GM12878 (cell line): ENCODE data around the gene MORC3. TPM values are rescaled to one million over a fixed set of nuclear protein-coding genes. Genes with fewer than 3 reads are reported as not detected.

Source experiments
- ATAC-seq: fragments of 200-7000 bp; cut with Tn5 transposase; 3 replicates; pipeline ENCODE4 v1.9.1; 2020; ENCODE audit warnings: mild to moderate bottlenecking, moderate library complexity
- BruUV-seq: library from RNA; stranded (reverse); fragments of 400-500 nt; replicated peaks from 2 replicates; lab custom pipeline; 2021; lab: Mats Ljungman, UMichigan
- CTCF ChIA-PET: fragments of 300-600 bp; sonication (Branson Sonifier 250); formaldehyde crosslinking; extraction: SDS; loops from one replicate; lab custom pipeline; 2021; ENCODE audit warnings: inconsistent platforms; lab: Yijun Ruan, JAX
- POLR2A ChIA-PET: fragments of 350-600 bp; formaldehyde crosslinking; extraction: SDS; loops from one replicate; lab custom pipeline; 2021; ENCODE audit warnings: inconsistent platforms; lab: Charles Lee
- RAD21 ChIA-PET: fragments of 300-600 bp; sonication (Branson Sonifier 250); formaldehyde crosslinking; loops from one replicate; lab custom pipeline; 2023; ENCODE audit warnings: antibody characterized with exemption; ENCODE audit not compliant: unreplicated experiment; lab: Charles Lee
- SMC1A ChIA-PET: fragments of 300-600 bp; sonication (Branson Sonifier 250); formaldehyde crosslinking; loops from one replicate; lab custom pipeline; 2023; ENCODE audit not compliant: unreplicated experiment, uncharacterized antibody; lab: Charles Lee
- DNase-seq: peaks from one replicate; pipeline ENCODE4 v3.0.0-alpha.2; 2011; ENCODE audit warnings: low read depth, low spot score
- FAIRE-seq: peaks from 3 replicates; lab custom pipeline; 2011; peaks lifted over from hg19 to GRCh38; lab: Jason Lieb, UNC
- H2AFZ ChIP-seq: 2 replicates; pipeline ENCODE4 v1.6.0; 2011; ENCODE audit warnings: low read depth, low read length, control low read depth; ENCODE audit not compliant: control insufficient read depth
- H3K27ac ChIP-seq: 2 replicates; pipeline ENCODE4 v1.5.1; 2011; ENCODE audit warnings: control low read depth; ENCODE audit not compliant: control insufficient read depth, insufficient read depth
- H3K27me3 ChIP-seq, 2 experiments: replicated peaks in 1 of 2; 2 replicates each; pipeline versions ENCODE4 v1.6.0 to v1.6.1; 2011; ENCODE audit warnings: low read length in 1 of 2; ENCODE audit not compliant: control insufficient read depth in 2 of 2, insufficient read depth in 2 of 2
- H3K36me3 ChIP-seq, 2 experiments: 2 replicates each; pipeline ENCODE4 v1.5.1; 2011; ENCODE audit warnings: low read length in 1 of 2; ENCODE audit not compliant: control insufficient read depth in 2 of 2, insufficient read depth in 2 of 2
- H3K4me1 ChIP-seq: 2 replicates; pipeline ENCODE4 v1.6.1; 2011; ENCODE audit warnings: mild to moderate bottlenecking, low read length, moderate library complexity, mixed read lengths; ENCODE audit not compliant: control insufficient read depth, insufficient read depth
- H3K4me2 ChIP-seq: 2 replicates; pipeline ENCODE4 v1.6.0; 2011; ENCODE audit warnings: control low read depth; ENCODE audit not compliant: control insufficient read depth, insufficient read depth
- H3K4me3 ChIP-seq: fragments of 200-600 bp; sonication (generic); 2 replicates; pipeline ENCODE4 v1.5.1; 2016
- H3K79me2 ChIP-seq: 2 replicates; pipeline ENCODE4 v1.6.0; 2011; ENCODE audit warnings: low read length; ENCODE audit not compliant: control insufficient read depth, insufficient read depth
- H3K9ac ChIP-seq: 2 replicates; pipeline ENCODE4 v1.8.0; 2011; ENCODE audit warnings: low read length, control low read depth, mixed read lengths; ENCODE audit not compliant: control insufficient read depth, insufficient read depth
- H3K9me3 ChIP-seq: replicated peaks from 3 replicates; pipeline ENCODE4 v1.5.1; 2011; ENCODE audit warnings: mild to moderate bottlenecking, low read length; ENCODE audit not compliant: control insufficient read depth, insufficient read depth
- H4K20me1 ChIP-seq: 2 replicates; pipeline ENCODE4 v1.6.0; 2011; ENCODE audit not compliant: control insufficient read depth, insufficient read depth
- BCL11A ChIP-seq: IDR thresholded peaks from 2 replicates; pipeline ENCODE4 v1.6.1; 2011; ENCODE audit warnings: low read depth, low read length
- CBFB ChIP-seq: IDR thresholded peaks from 2 replicates; pipeline ENCODE4 v1.6.1; 2016; ENCODE audit warnings: antibody characterized with exemption, low read depth
- DPF2 ChIP-seq: fragments of 450-650 bp; IDR thresholded peaks from 2 replicates; pipeline ENCODE4 v1.6.1; 2017; ENCODE audit warnings: mild to moderate bottlenecking
- HCFC1 ChIP-seq: fragments of 150-350 bp; IDR thresholded peaks from 2 replicates; pipeline ENCODE4 v1.6.1; 2014; ENCODE audit warnings: low read length
- IRF3 ChIP-seq: fragments of 450-650 bp; IDR thresholded peaks from 2 replicates; pipeline ENCODE4 v1.6.1; 2014; ENCODE audit warnings: mild to moderate bottlenecking
- KLF5 ChIP-seq: fragments of 450-650 bp; IDR thresholded peaks from 2 replicates; pipeline ENCODE4 v1.6.1; 2014; ENCODE audit warnings: mild to moderate bottlenecking; ENCODE audit not compliant: partially characterized antibody
- MYC ChIP-seq: IDR thresholded peaks from 2 replicates; pipeline ENCODE4 v1.6.1; 2011; ENCODE audit warnings: mild to moderate bottlenecking, low read length, moderate library complexity, inconsistent platforms; ENCODE audit not compliant: insufficient read depth, insufficient replicate concordance, insufficient read length, severe bottlenecking
- PAX5 ChIP-seq: IDR thresholded peaks from 2 replicates; pipeline ENCODE4 v1.6.1; 2011; ENCODE audit warnings: low read depth, low read length, borderline replicate concordance
- RCOR1 ChIP-seq: conservative IDR thresholded peaks from 2 replicates; pipeline ENCODE4 v1.6.1; 2012; ENCODE audit warnings: low read depth, low read length, improper control_type of control experiment
- SMAD5 ChIP-seq: IDR thresholded peaks from 2 replicates; pipeline ENCODE4 v1.6.1; 2016; ENCODE audit warnings: antibody characterized with exemption, low read depth
- SMARCA5 ChIP-seq: fragments of 450-650 bp; IDR thresholded peaks from 2 replicates; pipeline ENCODE4 v1.6.1; 2017; ENCODE audit warnings: mild to moderate bottlenecking
- TARDBP ChIP-seq: IDR thresholded peaks from 2 replicates; pipeline ENCODE4 v1.6.1; 2016; ENCODE audit warnings: borderline replicate concordance
- WRNIP1 ChIP-seq: IDR thresholded peaks from 2 replicates; pipeline ENCODE4 v1.6.1; 2011; ENCODE audit warnings: low read depth, low read length, improper control_type of control experiment, borderline replicate concordance
- WGBS: methylation state at CpG from one replicate; pipeline ENCODE4 v1.1.6; 2016; ENCODE audit warnings: low lambda C conversion rate; ENCODE audit not compliant: insufficient replicate concordance, insufficient coverage; ENCODE audit errors: missing lambda C conversion rate; 5-methylcytosine and 5-hydroxymethylcytosine counted together
- in situ Hi-C: fragments of 300-500 bp; cut with MboI; formaldehyde crosslinking; loops from 9 replicates; pipeline ENCODE4 v1.14.3; 2018; ENCODE audit warnings: mixed read lengths
- intact Hi-C: fragments of 100-400 bp; cut with micrococcal nuclease; formaldehyde crosslinking; loops from one replicate; pipeline ENCODE4 v1.14.2; 2022; ENCODE audit not compliant: unreplicated experiment
- polyA plus RNA-seq, 11 experiments: library from polyadenylated mRNA; depleted of rRNA in 4 of 11; unstranded in 6 of 11; stranded (reverse) in 5 of 11; fragments of >200 nt; fragmentation: Nextera tagmentation in 4 of 11; fragmentation: Illumina TruSeq in 1 of 11; extraction: Ambion mirVana in 4 of 11; extraction: Trizol in 1 of 11; gene quantifications; 1 replicate in 1 of 11; 2 replicates in 10 of 11; pipeline versions ENCODE4 v1.2.1 to v1.2.3, GENCODE V29; 2011 to 2016; ENCODE audit warnings: inconsistent platforms in 2 of 11, missing spikeins in 2 of 11, low read depth in 1 of 11
- total RNA-seq, 4 experiments: library from RNA; depleted of rRNA in 3 of 4; stranded (reverse); fragments of >200 nt in 3 of 4; fragmentation: Illumina TruSeq in 1 of 4; extraction: Trizol in 1 of 4; gene quantifications; 2 replicates each; pipeline versions ENCODE4 v1.2.1 to v1.2.3, GENCODE V29; 2013 to 2021
- TF ChIP-seq, protein P1 (sequence below): IDR thresholded peaks from 2 replicates; pipeline ENCODE4 v1.6.1; 2012; ENCODE audit warnings: low read length, inconsistent platforms
- TF ChIP-seq, protein P2 (sequence below): fragments of 450-650 bp; IDR thresholded peaks from 2 replicates; pipeline ENCODE4 v1.6.1; 2017; ENCODE audit warnings: low read depth, mild to moderate bottlenecking, moderate library complexity
- TF ChIP-seq, protein P3 (sequence below): IDR thresholded peaks from 2 replicates; pipeline ENCODE4 v1.6.1; 2011; ENCODE audit warnings: low read depth, low read length, improper control_type of control experiment, borderline replicate concordance
- TF ChIP-seq, protein P4 (sequence below), 3 experiments: IDR thresholded peaks in 2 of 3; conservative IDR thresholded peaks in 1 of 3; 2 replicates each; pipeline ENCODE4 v1.5.1; 2011; ENCODE audit warnings: low read depth in 3 of 3, low read length in 3 of 3, mild to moderate bottlenecking in 3 of 3, control low read depth in 2 of 3, moderate library complexity in 2 of 3, inconsistent platforms in 1 of 3, mixed read lengths in 1 of 3; ENCODE audit not compliant: control insufficient read depth in 2 of 3, insufficient read depth in 1 of 3; ENCODE audit errors: extremely low read depth in 1 of 3

Gene MORC3
- total and polyA plus RNA-seq, 10 of the 15 experiments (the other 5 are each of a cell fraction or from before 2014, with no cell fraction given): 5.5 to 29.9 (median 16.3) TPM

- Histone ChIP-seq H3K27ac (no peak overlapping the region), H3K4me1 (no peaks in the 10 kb centered on the region), H3K27me3 (no peaks in the 10 kb centered on the region), H2AFZ (no peak overlapping the region), H3K9ac (no peak overlapping the region), H3K79me2 (no peaks in the 10 kb centered on the region), H3K36me3 (peaks cover 10 to 19% of the 10 kb centered on the region in 2 experiments), H3K4me2 (no peak overlapping the region), H3K9me3 (no peaks in the 10 kb centered on the region), H3K4me3 (no peak overlapping the region), H4K20me1 (no peaks in the 10 kb centered on the region)
- 98% methylated on average over 8 of the region's 11 CpGs for WGBS
- ChIA-PET RAD21 (no interaction called here), SMC1A (interaction anchor here (1.2 kb wide), 1 partner anchor 28 kb away, joined by 3 read pairs; no protein-coding TSS in a partner anchor), CTCF (interaction anchor here (1.0 kb wide), 1 partner anchor 209 kb away, joined by 3 read pairs; no protein-coding TSS in a partner anchor), POLR2A (no interaction called here)
- no peak for DNase-seq
- BruUV-seq: no TSS peak
- intact Hi-C loops (no loop called here), in situ Hi-C loops (no loop called here)
- ATAC-seq: no peak
- TF ChIP-seq, protein P1, sequence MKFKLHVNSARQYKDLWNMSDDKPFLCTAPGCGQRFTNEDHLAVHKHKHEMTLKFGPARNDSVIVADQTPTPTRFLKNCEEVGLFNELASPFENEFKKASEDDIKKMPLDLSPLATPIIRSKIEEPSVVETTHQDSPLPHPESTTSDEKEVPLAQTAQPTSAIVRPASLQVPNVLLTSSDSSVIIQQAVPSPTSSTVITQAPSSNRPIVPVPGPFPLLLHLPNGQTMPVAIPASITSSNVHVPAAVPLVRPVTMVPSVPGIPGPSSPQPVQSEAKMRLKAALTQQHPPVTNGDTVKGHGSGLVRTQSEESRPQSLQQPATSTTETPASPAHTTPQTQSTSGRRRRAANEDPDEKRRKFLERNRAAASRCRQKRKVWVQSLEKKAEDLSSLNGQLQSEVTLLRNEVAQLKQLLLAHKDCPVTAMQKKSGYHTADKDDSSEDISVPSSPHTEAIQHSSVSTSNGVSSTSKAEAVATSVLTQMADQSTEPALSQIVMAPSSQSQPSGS: no peak
- TF ChIP-seq MYC (no peak), DPF2 (no peak), SMAD5 (no peak), BCL11A (no peak), IRF3 (no peak), TARDBP (no peak), CBFB (no peak), HCFC1 (no peak), RCOR1 (no peak), KLF5 (no peak), PAX5 (no peak), WRNIP1 (no peak), SMARCA5 (no peak)
- TF ChIP-seq, protein P2, sequence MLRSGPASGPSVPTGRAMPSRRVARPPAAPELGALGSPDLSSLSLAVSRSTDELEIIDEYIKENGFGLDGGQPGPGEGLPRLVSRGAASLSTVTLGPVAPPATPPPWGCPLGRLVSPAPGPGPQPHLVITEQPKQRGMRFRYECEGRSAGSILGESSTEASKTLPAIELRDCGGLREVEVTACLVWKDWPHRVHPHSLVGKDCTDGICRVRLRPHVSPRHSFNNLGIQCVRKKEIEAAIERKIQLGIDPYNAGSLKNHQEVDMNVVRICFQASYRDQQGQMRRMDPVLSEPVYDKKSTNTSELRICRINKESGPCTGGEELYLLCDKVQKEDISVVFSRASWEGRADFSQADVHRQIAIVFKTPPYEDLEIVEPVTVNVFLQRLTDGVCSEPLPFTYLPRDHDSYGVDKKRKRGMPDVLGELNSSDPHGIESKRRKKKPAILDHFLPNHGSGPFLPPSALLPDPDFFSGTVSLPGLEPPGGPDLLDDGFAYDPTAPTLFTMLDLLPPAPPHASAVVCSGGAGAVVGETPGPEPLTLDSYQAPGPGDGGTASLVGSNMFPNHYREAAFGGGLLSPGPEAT: no peak
- TF ChIP-seq, protein P3, sequence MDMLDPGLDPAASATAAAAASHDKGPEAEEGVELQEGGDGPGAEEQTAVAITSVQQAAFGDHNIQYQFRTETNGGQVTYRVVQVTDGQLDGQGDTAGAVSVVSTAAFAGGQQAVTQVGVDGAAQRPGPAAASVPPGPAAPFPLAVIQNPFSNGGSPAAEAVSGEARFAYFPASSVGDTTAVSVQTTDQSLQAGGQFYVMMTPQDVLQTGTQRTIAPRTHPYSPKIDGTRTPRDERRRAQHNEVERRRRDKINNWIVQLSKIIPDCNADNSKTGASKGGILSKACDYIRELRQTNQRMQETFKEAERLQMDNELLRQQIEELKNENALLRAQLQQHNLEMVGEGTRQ: no peak
- TF ChIP-seq, protein P4, sequence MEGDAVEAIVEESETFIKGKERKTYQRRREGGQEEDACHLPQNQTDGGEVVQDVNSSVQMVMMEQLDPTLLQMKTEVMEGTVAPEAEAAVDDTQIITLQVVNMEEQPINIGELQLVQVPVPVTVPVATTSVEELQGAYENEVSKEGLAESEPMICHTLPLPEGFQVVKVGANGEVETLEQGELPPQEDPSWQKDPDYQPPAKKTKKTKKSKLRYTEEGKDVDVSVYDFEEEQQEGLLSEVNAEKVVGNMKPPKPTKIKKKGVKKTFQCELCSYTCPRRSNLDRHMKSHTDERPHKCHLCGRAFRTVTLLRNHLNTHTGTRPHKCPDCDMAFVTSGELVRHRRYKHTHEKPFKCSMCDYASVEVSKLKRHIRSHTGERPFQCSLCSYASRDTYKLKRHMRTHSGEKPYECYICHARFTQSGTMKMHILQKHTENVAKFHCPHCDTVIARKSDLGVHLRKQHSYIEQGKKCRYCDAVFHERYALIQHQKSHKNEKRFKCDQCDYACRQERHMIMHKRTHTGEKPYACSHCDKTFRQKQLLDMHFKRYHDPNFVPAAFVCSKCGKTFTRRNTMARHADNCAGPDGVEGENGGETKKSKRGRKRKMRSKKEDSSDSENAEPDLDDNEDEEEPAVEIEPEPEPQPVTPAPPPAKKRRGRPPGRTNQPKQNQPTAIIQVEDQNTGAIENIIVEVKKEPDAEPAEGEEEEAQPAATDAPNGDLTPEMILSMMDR (IDR thresholded peaks at IDR 0.05 in 2 of 3, conservative IDR thresholded peaks at IDR 0.05 in 1 of 3; ENCODE audit: control insufficient read depth in 2 of 3, extremely low read depth in 1 of 3, insufficient read depth in 1 of 3, low read depth in 3 of 3, low read length in 3 of 3): no peak
- no peak for FAIRE-seq
These were observed 30.4 kb downstream of the MORC3 start for GRCh38 chr21:36350282-36350910.
